ENCODE results near the gene PSMB5. TPM values are rescaled to one million over a fixed set of nuclear protein-coding genes. Genes with fewer than 3 reads are reported as not detected.

PSMB5 gene
- total and polyA plus RNA-seq, 2 donors = 71.0 to 93.4 TPM

DNA sequence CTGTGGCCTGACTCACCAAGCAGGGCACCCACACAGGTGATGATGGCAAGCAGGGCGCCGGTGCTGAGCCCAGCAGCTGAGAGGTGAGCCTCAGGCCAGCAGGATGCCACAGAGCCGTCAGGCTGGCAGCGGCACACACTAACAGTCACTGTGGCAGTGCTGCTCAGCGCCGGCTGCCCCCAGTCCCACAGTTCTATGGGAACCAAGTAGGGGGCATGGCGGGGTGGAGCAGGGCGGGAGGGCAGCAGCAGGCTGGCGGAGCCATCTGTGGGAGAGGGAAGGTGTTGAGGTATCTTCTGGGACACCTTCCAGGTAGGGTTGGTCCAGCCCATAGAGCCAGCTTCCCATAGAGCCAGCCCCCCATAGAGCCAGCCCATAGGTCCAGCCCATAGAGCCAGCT lies 14.3 kb upstream of the PSMB5 start:
- Histone ChIP-seq H3K27me3 (ENCODE audit: control insufficient read depth in 2 of 2, insufficient read depth in 1 of 2, low read length in 1 of 2) (peaks cover 0 to 10% of the 10 kb centered on the region in 2 donors), H3K27ac (ENCODE audit: low read depth in 1 of 2, low read length in 1 of 2) (no peak overlapping the region), H3K4me1 (ENCODE audit: control insufficient read depth in 2 of 2, insufficient read depth in 2 of 2, low read length in 2 of 2) (peaks cover 0 to 5% of the 10 kb centered on the region in 2 donors), H3K9me3 (ENCODE audit: control insufficient read depth in 2 of 2, insufficient read depth in 1 of 2, low read length in 1 of 2) (peaks cover 0 to 4% of the 10 kb centered on the region in 2 donors), H3K36me3 (ENCODE audit: control insufficient read depth in 2 of 2, insufficient read depth in 2 of 2, low read length in 1 of 2) (peaks cover 4 to 21% of the 10 kb centered on the region in 2 donors), H3K4me3 (ENCODE audit: low read length in 2 of 2) (no peak overlapping the region)
- no peak for DNase-seq (ENCODE audit: low read depth in 6 of 9, low spot score in 9 of 9)
- 97% methylated on average over 9 of the region's 9 CpGs for WGBS

DNA sequence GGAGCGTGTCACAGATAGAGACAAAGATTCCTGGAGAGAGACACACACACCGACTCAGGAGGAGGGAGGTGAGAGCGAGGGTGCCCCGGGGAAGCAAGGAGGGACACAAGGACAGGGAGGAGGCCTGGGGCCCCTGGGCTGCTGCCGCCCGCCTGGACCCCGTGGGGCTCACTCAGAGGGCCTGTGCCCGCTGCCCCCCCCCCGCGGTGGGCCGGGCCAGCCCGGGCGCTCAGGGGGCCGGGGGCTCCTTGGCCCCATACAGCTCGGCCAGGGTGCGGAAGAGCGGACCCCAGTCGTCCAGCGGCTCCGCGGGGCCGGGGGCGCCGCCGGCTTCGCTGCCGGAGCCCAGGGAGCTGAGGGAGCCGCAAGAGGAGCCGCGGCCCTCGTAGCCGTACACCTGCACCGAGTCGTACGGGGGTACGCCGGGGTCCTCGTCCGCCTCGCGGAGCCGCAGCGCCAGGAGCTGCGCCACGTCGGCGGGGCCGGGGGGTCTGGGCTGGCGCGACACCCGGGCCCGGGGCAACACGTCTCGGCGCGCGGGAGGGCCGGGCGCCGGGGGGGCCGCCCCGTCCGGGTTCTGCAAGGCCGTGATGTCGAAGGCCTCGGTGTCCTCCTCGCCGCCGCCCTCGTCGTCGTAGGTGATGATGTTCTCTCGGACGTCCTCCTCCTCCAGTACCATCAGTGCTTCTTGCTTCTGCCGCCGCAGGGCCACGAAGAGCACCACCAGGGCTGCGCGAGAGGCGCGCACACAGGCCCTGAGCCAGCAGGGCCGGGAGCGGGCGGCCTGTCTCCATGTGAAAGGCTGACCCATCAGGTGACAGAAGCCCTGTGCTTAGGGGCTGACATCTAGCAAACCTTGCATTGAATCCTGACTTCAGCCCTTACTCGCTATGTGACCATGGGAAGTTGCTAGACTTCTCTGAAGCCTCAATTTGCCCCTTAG lies 13.3 kb upstream of the PSMB5 start:
- peaks cover 0 to 4% of the 10 kb centered on the region in 2 donors for H3K9me3 ChIP-seq (ENCODE audit: control insufficient read depth in 2 of 2, insufficient read depth in 1 of 2, low read length in 1 of 2)
- peak overlapping the region in 1 of 2 donors; percentile 32 for H3K27ac ChIP-seq (ENCODE audit: low read depth in 1 of 2, low read length in 1 of 2)
- peaks cover 4 to 14% of the 10 kb centered on the region in 2 donors for H3K36me3 ChIP-seq (ENCODE audit: control insufficient read depth in 2 of 2, insufficient read depth in 2 of 2, low read length in 1 of 2)
- H3K4me3 ChIP-seq (ENCODE audit: low read length in 2 of 2) = no peak overlapping the region
- H3K27me3 ChIP-seq (ENCODE audit: control insufficient read depth in 2 of 2, insufficient read depth in 1 of 2, low read length in 1 of 2) = peaks cover 0 to 10% of the 10 kb centered on the region in 2 donors
- WGBS = 78% methylated on average over 85 of the region's 85 CpGs
- no peak for DNase-seq (ENCODE audit: low read depth in 6 of 9, low spot score in 9 of 9)
- peaks cover 0 to 5% of the 10 kb centered on the region in 2 donors for H3K4me1 ChIP-seq (ENCODE audit: control insufficient read depth in 2 of 2, insufficient read depth in 2 of 2, low read length in 2 of 2)

DNA sequence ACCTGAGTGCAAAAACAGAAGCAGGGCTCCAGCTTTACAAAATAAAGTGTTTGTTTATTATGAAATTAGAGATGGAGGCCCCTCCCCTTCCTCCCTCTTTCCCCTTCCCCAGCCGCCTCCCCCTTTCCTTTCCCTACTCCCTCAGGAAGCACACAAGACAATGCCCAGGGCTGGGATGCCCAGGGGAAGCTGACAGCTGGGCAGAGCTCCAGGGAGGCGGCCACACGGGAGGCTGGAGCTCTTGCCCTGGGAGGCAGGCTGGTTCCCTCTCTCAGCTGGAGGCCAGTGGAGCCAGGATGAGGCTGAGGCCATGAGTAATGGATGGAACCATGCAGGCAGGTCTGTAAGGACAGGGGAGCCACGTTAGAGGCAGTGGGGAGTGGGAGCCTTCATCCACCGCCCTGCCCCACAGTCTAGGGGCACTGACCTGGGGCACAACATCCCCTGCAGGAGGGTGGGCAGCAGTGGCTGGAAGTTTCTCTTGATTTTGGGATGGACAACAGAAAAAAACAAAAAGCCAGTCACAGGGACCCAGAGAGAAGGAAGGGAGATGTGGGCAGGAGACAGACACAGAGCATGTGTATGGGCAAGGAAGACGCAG lies 12.4 kb upstream of the PSMB5 start:
- peaks cover 0 to 4% of the 10 kb centered on the region in 2 donors for H3K4me1 ChIP-seq (ENCODE audit: control insufficient read depth in 2 of 2, insufficient read depth in 2 of 2, low read length in 2 of 2)
- DNase-seq (ENCODE audit: low read depth in 6 of 9, low spot score in 9 of 9) = no peak
- H3K27me3 ChIP-seq (ENCODE audit: control insufficient read depth in 2 of 2, insufficient read depth in 1 of 2, low read length in 1 of 2) = peaks cover 0 to 10% of the 10 kb centered on the region in 2 donors
- 90% methylated on average over 6 of the region's 6 CpGs for WGBS
- H3K4me3 ChIP-seq (ENCODE audit: low read length in 2 of 2) = no peak overlapping the region
- H3K36me3 ChIP-seq (ENCODE audit: control insufficient read depth in 2 of 2, insufficient read depth in 2 of 2, low read length in 1 of 2) = peaks cover 4 to 13% of the 10 kb centered on the region in 2 donors
- H3K9me3 ChIP-seq (ENCODE audit: control insufficient read depth in 2 of 2, insufficient read depth in 1 of 2, low read length in 1 of 2) = peaks cover 0 to 4% of the 10 kb centered on the region in 2 donors
- H3K27ac ChIP-seq (ENCODE audit: low read depth in 1 of 2, low read length in 1 of 2) = peak overlapping the region in 1 of 2 donors; percentile 32

DNA sequence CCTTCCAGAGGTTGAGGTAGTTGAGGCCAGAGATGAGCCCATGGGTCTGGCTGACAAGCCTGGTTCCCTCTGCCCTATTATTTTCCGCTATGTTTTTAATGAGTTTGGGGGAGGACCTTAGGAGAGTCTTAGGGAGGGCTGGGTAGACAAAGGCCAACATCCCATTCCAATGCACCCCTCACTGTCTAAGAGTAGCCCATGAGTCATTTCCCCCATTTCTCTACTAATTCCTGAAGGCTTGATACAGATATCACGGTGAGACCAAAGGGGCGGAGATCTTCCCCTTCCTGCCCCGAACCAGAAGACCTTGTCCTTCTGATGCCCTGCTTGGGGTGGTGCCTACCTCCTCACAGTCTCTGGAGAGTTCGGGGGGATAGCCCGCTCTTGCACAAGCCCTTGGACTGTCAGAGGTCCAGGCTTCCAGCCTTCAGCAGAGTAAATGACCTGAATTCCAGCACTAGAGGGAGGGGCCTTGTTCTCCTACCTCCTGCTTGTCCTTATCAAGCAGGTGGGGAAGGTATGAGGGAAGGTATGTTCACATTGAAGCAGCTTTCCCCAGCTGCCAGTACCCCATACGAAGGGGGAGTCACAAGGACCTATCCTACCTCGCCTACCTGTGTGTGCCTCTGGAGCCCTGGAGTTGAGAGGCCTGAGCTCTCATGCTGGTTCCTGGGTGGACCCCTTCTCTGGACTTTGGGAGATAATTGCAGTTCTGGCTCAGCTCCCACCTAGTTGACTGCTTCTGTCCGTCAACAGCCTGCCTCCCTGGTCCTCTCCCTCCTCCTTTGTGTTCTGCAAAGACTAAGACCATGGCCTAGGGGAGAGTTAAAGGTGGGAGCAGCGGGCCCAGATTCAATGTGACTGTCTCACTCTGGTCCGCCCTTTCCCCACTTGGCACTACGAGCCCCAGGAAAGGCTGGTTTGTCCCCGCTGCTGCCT lies 11.0 kb upstream of the PSMB5 start:
- H3K9me3 ChIP-seq (ENCODE audit: control insufficient read depth in 2 of 2, insufficient read depth in 1 of 2, low read length in 1 of 2) = peaks cover 0 to 4% of the 10 kb centered on the region in 2 donors
- no peak overlapping the region for H3K27ac ChIP-seq (ENCODE audit: low read depth in 1 of 2, low read length in 1 of 2)
- no peak for DNase-seq (ENCODE audit: low read depth in 6 of 9, low spot score in 9 of 9)

DNA sequence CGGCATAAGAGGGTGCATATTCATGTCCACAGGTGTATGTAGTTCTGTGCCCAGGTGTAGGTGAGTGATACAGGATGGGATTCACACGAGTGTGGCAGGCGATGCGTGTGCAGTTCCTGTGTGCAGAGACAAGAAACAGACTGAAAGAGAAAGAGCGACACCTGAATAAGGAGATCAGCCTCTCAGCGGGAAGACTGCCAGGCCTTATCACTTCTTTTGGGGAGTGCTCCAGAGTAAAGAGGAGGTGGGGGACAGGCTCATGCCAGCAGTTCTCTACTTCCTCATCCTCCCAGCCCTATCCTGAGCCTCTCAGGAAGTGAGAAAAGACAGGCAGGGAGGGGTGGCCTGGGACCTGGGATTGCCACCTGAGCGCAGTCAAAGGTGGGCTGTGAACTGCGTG lies 10.1 kb upstream of the PSMB5 start:
- WGBS = 93% methylated on average over 8 of the region's 8 CpGs
- Histone ChIP-seq H3K36me3 (ENCODE audit: control insufficient read depth in 2 of 2, insufficient read depth in 2 of 2, low read length in 1 of 2) (peaks cover 4 to 11% of the 10 kb centered on the region in 2 donors), H3K27me3 (ENCODE audit: control insufficient read depth in 2 of 2, insufficient read depth in 1 of 2, low read length in 1 of 2) (peaks cover 0 to 10% of the 10 kb centered on the region in 2 donors), H3K27ac (ENCODE audit: low read depth in 1 of 2, low read length in 1 of 2) (no peak overlapping the region), H3K4me3 (ENCODE audit: low read length in 2 of 2) (peak overlapping the region in 1 of 2 donors; percentile 35), H3K9me3 (ENCODE audit: control insufficient read depth in 2 of 2, insufficient read depth in 1 of 2, low read length in 1 of 2) (peaks cover 0 to 4% of the 10 kb centered on the region in 2 donors), H3K4me1 (ENCODE audit: control insufficient read depth in 2 of 2, insufficient read depth in 2 of 2, low read length in 2 of 2) (no peaks in the 10 kb centered on the region)
- no peak for DNase-seq (ENCODE audit: low read depth in 6 of 9, low spot score in 9 of 9)

More for the DNA sequence above, 11.0 kb upstream of the PSMB5 start:
- H3K4me3 ChIP-seq (ENCODE audit: low read length in 2 of 2) = peak overlapping the region in 1 of 2 donors; percentile 35
- H3K27me3 ChIP-seq (ENCODE audit: control insufficient read depth in 2 of 2, insufficient read depth in 1 of 2, low read length in 1 of 2) = peaks cover 0 to 10% of the 10 kb centered on the region in 2 donors
- WGBS = 93% methylated on average over 13 of the region's 13 CpGs
- H3K36me3 ChIP-seq (ENCODE audit: control insufficient read depth in 2 of 2, insufficient read depth in 2 of 2, low read length in 1 of 2) = peaks cover 4 to 11% of the 10 kb centered on the region in 2 donors
- H3K4me1 ChIP-seq (ENCODE audit: control insufficient read depth in 2 of 2, insufficient read depth in 2 of 2, low read length in 2 of 2) = no peaks in the 10 kb centered on the region

DNA sequence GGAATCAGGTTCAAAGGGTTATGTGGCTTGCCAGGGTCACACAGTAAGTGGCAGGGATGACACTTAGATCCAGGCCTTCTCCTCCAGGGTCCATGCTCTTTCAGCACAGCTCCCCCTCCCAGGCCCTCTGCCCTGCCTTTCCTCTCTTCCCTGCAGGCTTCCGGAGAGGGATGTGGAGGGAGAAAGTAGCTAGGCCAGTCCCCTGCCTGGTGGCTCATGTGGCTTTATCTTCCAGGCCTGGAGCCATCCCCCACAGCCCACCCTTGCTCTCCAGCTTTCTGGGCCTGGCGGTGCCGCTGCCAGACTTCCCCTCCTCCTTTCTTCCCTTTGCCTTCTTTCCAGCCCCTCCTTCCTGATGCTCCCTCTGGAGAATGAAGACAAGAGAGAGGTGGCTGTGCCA lies 9.1 kb upstream of the PSMB5 start:
- DNase-seq (ENCODE audit: low read depth in 6 of 9, low spot score in 9 of 9) = no peak
- H3K4me3 ChIP-seq (ENCODE audit: low read length in 2 of 2) = peak overlapping the region in 1 of 2 donors; percentile 35

DNA sequence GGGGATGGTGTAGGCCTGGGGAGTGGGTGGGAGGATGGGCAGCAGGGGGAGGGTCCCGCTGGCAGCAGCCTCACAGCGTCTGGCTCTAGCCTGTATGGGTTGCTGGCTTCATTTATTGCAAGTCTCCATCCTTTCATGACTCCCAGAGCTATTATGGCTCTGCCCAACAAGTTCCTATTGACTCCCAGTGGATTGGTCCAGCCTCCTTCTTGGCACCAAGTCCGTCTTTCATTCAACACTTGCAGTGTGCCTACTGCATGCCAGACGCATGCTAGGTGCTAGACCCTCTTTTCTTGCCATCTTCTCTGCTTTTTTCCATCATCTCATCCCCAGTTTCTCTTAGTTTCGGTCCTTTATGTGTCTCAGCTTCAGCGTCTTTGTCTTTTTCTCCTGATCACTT lies 8.4 kb upstream of the PSMB5 start:
- peaks cover 0 to under 1% of the 10 kb centered on the region in 2 donors for H3K9me3 ChIP-seq (ENCODE audit: control insufficient read depth in 2 of 2, insufficient read depth in 1 of 2, low read length in 1 of 2)
- H3K27me3 ChIP-seq (ENCODE audit: control insufficient read depth in 2 of 2, insufficient read depth in 1 of 2, low read length in 1 of 2) = peaks cover 0 to 8% of the 10 kb centered on the region in 2 donors
- peak overlapping the region in 1 of 2 donors; percentile 55 for H3K27ac ChIP-seq (ENCODE audit: low read depth in 1 of 2, low read length in 1 of 2)
- H3K4me1 ChIP-seq (ENCODE audit: control insufficient read depth in 2 of 2, insufficient read depth in 2 of 2, low read length in 2 of 2) = no peaks in the 10 kb centered on the region
- no peaks in the 10 kb centered on the region for H3K36me3 ChIP-seq (ENCODE audit: control insufficient read depth in 2 of 2, insufficient read depth in 2 of 2, low read length in 1 of 2)
- no peak for DNase-seq (ENCODE audit: low read depth in 6 of 9, low spot score in 9 of 9)
- H3K4me3 ChIP-seq (ENCODE audit: low read length in 2 of 2) = peak overlapping the region in 1 of 2 donors; percentile 35
- 97% methylated on average over 6 of the region's 6 CpGs for WGBS

More for the DNA sequence above, 9.1 kb upstream of the PSMB5 start:
- Histone ChIP-seq H3K36me3 (ENCODE audit: control insufficient read depth in 2 of 2, insufficient read depth in 2 of 2, low read length in 1 of 2) (no peaks in the 10 kb centered on the region), H3K27ac (ENCODE audit: low read depth in 1 of 2, low read length in 1 of 2) (peak overlapping the region in 1 of 2 donors; percentile 55), H3K27me3 (ENCODE audit: control insufficient read depth in 2 of 2, insufficient read depth in 1 of 2, low read length in 1 of 2) (peaks cover 0 to 10% of the 10 kb centered on the region in 2 donors), H3K4me1 (ENCODE audit: control insufficient read depth in 2 of 2, insufficient read depth in 2 of 2, low read length in 2 of 2) (no peaks in the 10 kb centered on the region), H3K9me3 (ENCODE audit: control insufficient read depth in 2 of 2, insufficient read depth in 1 of 2, low read length in 1 of 2) (peaks cover 0 to 4% of the 10 kb centered on the region in 2 donors)
- 98% methylated on average over 3 of the region's 3 CpGs for WGBS

DNA sequence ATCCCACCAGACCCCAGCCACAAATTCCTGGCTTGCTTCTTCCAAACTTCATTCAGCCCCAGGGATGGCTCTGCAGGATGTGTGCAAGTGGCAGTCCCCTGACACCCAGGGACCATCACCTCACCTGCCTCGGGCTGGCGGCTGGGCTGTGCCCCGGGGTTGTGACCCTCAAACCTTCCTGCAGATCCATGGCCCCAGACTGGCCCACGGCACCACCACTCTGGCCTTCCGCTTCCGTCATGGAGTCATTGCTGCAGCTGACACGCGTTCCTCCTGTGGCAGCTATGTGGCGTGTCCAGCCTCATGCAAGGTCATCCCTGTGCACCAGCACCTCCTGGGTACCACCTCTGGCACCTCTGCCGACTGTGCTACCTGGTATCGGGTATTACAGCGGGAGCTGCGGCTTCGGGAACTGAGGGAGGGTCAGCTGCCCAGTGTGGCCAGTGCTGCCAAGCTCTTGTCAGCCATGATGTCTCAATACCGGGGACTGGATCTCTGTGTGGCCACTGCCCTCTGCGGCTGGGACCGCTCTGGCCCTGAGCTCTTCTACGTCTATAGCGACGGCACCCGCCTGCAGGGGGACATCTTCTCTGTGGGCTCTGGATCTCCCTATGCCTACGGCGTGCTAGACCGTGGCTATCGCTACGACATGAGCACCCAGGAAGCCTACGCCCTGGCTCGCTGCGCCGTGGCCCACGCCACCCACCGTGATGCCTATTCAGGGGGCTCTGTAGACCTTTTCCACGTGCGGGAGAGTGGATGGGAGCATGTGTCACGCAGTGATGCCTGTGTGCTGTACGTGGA lies 7.7 kb upstream of the PSMB5 start, which contains the start of gene PSMB11:
PSMB11 (plus strand) TSS at position 51 of the 804 bp plus-strand sequence; CDS start at position 65, 14 bp downstream.
- DNase-seq (ENCODE audit: low read depth in 6 of 9, low spot score in 9 of 9) = no peak
- WGBS = 96% methylated on average over 36 of the region's 36 CpGs
- no peaks in the 10 kb centered on the region for H3K36me3 ChIP-seq (ENCODE audit: control insufficient read depth in 2 of 2, insufficient read depth in 2 of 2, low read length in 1 of 2)

More for the DNA sequence above, 7.7 kb upstream of the PSMB5 start, which contains the start of gene PSMB11:
- Histone ChIP-seq H3K4me3 (ENCODE audit: low read length in 2 of 2) (peak within 1 kb of the TSS in 1 of 2 donors; percentile 35), H3K4me1 (ENCODE audit: control insufficient read depth in 2 of 2, insufficient read depth in 2 of 2, low read length in 2 of 2) (no peaks in the 10 kb centered on the region), H3K27ac (ENCODE audit: low read depth in 1 of 2, low read length in 1 of 2) (peak within 1 kb of the TSS in 1 of 2 donors; percentile 55), H3K9me3 (ENCODE audit: control insufficient read depth in 2 of 2, insufficient read depth in 1 of 2, low read length in 1 of 2) (no peaks in the 10 kb centered on the region), H3K27me3 (ENCODE audit: control insufficient read depth in 2 of 2, insufficient read depth in 1 of 2, low read length in 1 of 2) (peaks cover 0 to 4% of the 10 kb centered on the region in 2 donors)

Data from thymus (tissue), 11 donors.